LNCAP (cell line): ENCODE data around the gene KIF26A.

ENCODE experiments used
- TF ChIP-seq, protein P1 (sequence below): fragments of 450-650 bp; IDR thresholded peaks from 2 replicates; pipeline ENCODE4 v1.5.1; 2017; ENCODE audit warnings: mild to moderate bottlenecking

The KIF26A gene

DNA sequence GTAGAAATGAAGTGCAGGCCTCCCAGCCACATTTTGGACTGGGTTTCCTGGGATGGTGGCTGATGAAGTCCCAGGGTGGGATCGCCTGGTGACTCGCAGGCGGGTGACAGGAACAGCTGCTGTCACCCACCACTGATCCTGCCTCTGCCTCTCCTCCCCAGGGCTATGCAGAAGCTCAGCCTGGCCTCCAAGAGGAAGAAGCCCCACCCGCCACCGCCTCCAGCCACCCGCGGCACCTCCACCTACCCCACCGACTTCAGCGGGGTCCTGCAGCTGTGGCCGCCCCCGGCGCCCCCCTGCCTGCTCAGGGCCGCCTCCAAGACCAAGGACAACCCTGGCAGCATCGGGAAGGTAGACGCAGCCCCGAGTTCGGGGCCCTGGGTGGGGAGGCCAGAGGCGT lies 28.3 kb downstream of the KIF26A start:
- TF ChIP-seq, protein P1, sequence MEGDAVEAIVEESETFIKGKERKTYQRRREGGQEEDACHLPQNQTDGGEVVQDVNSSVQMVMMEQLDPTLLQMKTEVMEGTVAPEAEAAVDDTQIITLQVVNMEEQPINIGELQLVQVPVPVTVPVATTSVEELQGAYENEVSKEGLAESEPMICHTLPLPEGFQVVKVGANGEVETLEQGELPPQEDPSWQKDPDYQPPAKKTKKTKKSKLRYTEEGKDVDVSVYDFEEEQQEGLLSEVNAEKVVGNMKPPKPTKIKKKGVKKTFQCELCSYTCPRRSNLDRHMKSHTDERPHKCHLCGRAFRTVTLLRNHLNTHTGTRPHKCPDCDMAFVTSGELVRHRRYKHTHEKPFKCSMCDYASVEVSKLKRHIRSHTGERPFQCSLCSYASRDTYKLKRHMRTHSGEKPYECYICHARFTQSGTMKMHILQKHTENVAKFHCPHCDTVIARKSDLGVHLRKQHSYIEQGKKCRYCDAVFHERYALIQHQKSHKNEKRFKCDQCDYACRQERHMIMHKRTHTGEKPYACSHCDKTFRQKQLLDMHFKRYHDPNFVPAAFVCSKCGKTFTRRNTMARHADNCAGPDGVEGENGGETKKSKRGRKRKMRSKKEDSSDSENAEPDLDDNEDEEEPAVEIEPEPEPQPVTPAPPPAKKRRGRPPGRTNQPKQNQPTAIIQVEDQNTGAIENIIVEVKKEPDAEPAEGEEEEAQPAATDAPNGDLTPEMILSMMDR, result no peak

DNA sequence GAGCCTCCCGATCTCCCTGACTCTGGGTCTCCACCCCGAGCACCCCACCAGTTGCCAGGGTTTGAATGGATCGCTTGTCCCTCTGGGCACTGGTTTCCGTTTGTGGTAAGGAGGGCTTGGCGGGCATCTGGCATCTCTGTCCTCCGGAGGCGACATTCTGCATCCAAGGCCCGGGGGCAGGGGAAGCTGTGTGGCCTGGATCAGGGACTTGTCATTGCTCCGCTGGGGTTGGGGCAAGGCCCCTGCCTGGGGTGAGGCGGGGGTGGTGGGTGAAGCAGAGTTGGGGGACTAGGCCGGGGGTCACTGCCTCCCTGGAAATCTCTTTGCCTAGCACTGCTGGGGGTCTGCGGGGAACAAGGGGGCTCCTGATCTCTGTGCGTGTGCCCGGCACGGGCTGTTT lies 30.2 kb downstream of the KIF26A start:
- TF ChIP-seq, protein P1, result no peak

DNA sequence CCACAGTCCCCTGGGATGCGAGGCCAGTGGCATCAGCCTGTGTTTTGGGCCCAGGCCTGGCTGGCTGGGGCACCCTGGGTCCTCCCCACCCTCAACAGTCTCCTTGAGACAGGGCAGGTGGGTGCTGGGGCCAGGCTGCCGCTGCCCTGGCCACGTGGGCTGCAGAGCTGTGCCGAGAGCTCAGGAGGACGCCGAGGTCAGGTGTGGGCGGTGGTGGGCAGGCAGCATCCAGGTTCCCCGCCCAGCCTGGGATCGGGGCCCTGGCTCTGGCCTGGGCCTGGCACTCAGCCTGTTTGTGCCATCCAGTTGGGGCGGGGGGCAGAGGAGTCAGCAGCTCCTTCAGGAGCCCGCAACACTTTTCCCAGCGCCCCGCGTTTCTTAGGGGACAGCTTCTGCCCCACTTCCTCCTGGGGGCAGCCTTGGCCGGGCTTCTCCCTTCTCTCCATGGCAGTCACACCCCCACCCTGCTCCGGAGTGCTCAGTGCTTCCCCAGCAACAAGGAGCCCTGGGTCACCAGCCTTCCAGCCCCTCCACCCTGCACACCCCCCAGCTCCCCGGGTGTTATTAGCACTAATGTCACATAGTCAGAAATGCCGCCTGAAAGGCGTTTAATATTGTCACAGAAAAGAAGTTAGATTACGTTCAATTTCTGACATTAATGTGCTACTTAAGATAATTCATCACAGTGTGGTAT lies 30.8 kb downstream of the KIF26A start:
- TF ChIP-seq, protein P1, result no peak

DNA sequence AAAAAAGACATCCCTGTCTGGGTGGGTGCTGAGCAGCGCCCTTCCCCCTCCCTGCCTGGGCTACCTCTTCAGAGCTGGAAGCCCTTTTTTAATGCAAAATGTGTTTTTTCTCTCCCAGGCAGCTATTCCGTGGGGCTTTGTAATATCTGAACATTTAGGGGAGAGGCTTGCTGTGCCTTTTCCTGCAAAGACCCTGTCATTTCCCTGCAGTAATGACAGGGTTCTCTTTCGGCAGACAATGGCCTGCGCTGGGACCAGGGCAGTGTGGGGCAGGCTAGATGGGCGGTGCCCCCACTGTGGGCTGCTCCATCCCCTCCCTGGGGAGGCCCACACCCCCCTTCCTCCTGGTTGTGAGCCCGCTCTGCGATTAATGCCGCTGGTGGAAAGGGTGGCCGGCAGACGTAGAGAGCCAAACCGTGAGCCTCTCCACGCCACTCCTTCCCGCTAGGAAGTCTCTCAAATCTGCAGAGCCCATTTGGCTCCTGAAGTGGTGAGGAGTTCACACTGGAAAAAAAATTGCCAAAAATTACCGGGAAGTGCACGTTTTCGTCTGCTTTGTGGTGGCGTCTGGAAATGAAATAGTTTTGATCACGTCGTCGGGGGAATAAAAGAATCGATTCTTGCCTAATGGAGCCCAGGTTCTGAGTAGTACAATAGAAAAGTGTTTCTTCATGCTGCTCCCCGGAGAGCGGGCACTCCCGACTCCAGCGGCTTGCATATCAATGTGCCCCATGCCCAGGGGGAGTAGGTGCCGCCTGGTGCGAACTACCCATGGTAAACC lies 31.5 kb downstream of the KIF26A start:
- TF ChIP-seq, protein P1, result no peak

DNA sequence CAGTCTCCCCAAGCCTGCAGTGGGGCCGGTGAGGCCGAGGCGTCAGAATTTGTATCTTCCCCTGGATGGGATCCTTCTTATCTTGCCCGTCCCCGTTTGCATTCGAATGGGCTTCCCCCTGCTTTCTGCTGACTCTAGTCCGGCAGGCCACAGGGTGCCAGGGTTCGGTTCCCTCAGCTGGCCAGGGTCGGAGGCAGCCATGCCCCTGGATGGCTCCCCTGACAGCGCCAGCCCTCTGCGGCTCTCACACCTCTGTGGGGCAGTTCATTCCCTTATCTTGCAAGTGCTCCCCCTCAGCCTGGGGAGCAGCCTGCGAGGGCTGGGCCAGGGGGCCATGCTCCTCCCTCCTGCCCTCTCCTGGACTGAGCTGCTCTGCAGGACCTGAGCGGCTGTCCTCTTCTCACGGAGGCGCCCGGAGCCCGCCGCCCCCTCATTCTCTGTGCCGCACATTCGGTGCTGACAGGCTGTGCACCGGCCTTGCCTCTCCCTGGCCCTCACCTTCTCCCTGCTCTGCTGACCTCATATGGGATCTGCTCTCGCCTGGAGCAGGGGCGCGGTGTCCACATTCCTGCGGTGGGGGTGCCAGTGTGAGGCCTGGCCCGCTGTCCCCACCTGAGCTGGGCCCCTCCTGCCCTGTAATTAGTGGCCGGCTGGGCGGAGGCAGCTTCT lies 32.8 kb downstream of the KIF26A start:
- TF ChIP-seq, protein P1, result no peak

DNA sequence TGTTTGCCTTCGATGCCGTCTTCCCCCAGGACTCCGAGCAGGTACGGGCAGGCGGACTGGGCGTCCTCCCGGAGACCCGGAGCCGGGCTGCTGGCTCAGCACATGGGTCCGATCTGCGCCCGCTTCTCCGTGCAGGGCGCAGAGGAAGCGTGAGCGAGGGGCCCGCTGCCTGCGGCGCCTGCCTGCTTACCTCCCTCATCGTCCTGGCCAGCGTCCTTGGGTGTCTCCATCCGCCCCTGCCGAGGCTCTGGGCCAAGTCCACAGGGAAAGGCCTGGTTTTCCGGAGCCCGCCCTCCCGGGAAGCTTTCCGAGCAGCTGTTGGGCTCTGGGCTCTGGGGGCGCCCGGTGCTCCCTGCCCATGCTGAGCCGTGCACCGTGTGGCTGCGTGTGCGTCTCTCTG lies 33.5 kb downstream of the KIF26A start:
- TF ChIP-seq, protein P1, result no peak

DNA sequence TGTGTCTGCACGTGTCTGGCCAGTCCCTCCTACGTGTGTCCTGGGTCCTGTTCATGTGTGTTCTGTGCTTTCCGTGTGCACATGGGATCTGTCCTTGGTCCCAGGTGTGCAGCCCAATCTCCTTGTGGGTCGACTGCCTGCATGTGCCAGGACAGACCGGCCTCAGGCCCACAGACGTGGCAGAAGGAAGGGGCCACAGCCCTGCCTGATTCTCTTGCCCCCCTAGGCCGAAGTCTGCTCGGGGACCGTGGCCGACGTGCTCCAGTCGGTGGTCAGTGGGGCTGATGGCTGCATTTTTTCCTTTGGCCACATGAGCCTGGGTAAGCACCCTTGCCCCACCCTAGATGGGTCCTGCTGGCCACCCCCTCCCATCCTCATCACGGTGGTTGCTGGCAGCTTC lies 34.0 kb downstream of the KIF26A start:
- TF ChIP-seq, protein P1, result no peak
